GM18511 (cell line): ENCODE results near the gene NOTO.

Experiments
- ATAC-seq: cut with Tn5 transposase; IDR thresholded peaks from one replicate; pipeline ENCODE4 v1.9.1; 2021; ENCODE audit warnings: mild to moderate bottlenecking, moderate library complexity; ENCODE audit not compliant: unreplicated experiment

NOTO gene

DNA sequence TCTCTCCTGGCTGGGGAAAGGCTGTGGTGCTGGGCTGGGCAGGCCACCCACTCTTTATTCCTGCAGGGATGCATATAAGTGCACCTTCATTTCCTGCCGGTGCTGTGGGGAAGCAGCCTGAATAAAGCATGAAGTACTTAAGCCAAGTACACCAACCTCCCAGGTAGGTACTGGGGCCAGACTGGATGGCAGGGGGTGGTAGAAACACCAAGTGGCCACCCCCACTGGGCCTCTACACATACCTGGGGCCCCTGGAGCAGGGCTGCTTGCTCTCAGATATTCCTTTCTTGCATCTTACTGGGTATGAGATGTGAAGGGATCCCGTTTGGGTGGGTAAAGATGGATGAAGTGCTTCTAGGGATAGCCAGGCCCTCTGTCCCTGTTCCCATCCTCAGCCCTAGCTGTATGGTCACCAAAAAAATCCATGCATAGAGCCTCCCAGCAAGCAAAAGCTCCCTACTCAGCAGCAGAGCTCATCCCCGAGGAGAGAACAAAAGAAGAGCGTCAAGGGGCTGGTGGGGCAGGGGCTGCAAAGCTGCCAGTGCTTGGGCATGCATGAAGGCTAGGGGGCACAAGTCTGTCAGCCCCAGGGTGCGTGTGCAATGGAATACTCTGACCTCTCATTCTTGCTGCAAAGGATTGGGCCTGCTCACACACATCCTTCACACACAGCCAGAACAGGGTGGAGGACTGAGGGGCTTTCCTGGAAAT, 53.7 kb downstream of the NOTO start:
- ATAC-seq = no peak

DNA sequence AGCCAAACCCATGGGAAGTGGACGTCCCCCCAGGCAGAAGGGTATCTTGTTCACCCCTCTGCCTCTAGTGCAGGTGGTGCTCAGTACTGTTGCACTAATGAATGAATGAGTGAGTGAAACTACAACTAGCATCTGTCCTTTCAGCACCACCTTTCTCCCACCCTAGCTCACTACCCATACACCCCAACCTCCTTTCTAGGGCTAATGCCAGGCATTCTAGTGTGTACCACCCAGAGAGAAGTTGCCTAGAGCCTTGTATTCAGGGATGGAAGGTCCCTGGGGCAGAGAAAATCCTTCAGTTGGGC, 54.2 kb downstream of the NOTO start:
- ATAC-seq = no peak

DNA sequence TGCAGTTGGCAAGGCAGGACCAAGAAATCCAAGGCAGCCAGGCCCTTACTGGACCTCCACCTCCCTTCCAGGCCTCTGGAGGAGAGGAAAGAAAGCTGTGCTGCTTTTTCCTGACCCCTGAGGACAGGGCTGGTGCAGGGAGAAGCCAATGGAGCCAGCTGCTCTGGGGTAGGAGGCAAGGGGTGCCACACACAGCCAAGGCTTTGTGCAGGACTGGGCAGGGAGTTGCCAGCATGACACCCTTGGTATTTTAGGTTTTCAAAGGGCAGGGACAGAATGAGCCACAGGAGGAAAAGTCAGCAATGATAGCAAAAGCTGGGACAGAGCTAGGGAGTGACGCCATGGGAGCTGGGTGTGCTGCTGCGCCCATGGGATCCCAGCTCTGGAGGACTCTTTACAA, 54.6 kb downstream of the NOTO start:
- ATAC-seq = no peak

DNA sequence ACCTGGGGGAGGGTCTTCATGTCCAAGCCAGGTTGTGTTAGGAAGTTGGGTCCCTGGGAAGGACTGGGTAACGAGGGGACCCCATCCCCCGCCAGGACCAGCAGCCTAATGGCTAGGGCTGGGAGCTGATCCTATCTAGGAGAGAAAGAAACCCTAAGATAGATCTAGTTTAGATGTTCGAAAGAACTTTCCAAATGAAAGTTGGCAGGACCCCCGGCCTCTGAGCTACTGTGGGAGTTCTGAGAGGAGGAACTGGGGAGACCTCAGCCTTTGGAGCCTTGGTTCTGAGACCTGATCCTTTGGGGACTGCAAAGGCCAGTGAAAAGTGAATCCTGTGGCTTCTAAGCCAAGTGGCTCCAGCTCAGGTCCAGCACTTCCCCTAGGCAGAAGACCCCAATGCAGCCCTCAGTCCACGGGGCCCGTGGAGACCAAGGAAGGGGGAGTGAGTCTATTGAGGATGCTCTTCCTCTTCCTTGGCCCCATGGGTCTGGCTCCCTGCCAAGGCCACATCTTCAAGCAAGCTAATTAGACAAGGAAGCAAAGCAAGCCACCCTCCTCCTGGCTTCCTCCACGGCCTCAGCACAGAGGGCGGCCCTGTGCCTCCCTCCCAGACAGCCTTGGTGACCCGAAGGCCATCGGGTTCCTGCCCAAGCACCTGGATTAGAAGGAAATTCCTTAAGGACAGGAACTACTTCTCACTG, 55.2 kb downstream of the NOTO start:
- ATAC-seq = no peak

DNA sequence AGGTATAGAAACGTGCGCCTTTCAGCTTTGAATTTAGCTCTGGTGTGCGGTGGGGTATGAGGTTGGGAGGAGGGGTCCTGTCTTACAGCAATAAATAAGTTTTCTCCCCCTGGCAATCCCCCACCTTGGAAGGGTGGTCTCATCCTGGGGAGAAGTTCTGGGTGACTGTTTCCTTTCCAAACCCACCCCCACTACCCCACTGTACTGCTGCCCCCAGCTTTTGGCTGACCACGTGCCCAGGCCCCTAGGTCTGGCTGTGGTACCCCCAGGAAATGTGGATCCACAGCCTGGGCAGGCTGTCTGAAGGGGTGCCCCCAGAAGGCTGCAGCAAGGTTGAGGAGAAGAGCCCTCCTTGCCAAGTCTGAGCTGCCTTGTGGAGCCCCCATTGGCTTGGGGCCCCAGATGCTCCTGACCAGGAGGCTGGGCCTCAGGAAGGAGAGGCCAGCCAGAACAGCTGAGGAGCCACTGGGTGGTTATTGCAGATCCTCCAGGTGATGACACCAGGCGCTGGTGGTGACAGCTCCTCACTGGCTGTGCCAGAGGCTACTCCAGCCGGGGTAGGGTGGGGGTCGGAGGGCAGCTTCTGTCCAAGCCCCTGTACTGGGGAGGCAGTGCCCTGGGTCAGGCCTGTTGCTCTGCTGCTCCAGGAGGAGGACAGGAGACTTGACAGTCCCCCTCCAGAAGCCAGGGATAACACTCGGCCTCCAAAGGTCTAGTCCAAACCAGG, 56.0 kb downstream of the NOTO start:
- ATAC-seq = no peak

DNA sequence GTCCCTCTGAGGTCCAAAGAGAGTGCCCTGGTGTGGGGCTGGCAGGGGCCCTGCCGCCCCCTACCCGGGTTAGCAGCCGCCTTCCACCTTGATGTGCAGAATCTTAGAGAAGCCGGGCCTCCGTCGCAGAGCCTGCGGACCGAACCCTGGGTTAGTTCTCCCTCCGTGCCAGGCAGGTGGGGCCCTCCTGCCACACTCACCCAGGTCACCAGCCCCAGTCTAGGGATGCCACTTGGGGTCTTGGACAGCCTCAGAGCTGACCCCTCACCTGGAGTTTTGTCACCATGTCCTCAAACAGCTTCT, 56.5 kb downstream of the NOTO start:
- no peak for ATAC-seq

DNA sequence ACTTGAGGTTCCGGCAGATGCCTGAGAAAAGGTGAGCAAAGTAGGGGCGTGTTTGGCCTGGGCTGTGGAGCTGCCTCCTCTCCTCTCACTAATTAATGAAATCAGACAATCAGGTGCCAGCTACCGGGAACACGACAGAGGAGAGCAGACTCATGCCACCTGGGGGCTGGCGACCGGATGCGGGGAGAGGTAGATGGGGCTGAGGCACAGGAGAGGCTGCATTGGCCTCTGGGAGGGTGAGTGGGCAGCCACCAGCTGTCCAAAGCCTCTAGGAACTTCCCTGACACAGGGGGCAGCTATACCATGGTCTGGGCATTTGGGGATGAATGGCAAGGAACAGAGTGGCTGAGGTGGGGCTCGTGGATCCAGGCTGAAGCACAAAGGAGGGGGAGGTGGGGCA, 56.9 kb downstream of the NOTO start:
- no peak for ATAC-seq

DNA sequence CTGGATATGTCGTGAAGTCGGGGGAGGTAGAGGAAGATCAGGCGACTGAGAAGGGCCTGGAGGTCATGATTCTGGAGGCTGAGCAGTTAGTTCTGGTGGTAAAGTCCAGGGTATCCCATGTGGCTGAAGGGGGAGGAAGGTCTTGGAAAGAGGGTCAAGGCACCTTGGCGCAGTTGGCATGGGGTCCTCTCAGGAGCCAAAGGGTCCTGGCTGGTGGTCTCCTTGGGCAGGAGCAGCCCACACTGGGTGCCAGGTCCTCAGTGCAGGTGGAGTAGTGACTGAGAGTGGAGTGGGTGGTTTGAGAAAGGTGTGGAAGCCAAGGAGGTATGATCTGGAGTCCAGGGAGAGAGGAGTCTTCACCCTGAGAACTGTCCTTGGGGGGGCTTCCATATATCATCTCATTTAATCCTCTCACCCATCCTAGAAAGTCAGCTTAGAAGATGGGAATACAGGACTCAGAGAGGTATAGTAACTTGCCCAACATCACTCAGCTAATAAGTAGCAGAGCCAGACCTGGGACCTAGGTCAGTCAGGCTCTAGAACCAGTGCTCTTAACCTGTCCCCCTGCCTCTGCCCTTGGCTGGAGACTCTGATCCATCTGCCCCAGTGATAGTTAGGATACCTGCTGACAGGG, 57.4 kb downstream of the NOTO start:
- ATAC-seq = no peak

DNA sequence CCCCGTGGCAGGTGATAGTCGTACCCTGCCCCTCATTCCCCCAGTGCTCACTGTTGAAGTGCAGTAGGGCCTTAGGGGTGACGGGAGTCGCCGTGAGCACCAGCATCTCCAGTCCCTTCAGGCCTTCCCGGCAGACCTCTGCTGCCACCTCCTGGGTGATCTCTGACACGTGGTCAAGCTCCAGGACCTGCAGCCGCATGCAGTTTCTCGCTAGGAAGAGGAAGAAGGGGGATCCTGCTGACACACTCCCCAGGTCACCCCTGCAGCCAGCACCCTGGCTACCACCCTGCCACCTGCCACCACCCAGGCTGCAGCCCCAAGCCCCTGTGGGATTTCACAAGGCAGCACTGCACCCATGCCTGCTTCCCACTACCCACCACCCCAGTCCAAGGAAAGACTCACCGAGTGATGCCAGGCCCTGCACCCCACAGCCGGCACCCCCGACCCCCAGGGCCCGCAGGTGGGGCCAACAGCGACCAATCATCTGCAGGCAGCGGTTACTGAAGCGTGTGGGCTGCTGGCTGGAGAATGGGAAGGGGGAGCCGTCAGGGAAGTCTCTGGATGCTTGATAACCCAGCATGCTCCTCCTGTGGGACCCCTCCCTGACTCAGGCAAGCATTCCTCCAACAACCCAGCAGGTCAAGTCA, 58.1 kb downstream of the NOTO start:
- ATAC-seq = no peak
